HL-60 (cell line): ENCODE measurements around the gene CHRNG.
A peak's percentile ranks its signal among the peaks of the same experiment; 100 is the strongest.

Experiments used
- DNase-seq, 2 experiments: peaks; one replicate each; pipeline ENCODE4 v3.0.0-alpha.2; 2010 to 2020; ENCODE audit warnings: low read depth in 1 of 2, low spot score in 1 of 2
- H3K27ac ChIP-seq: fragments of 250-450 bp; sonication (Bioruptor Pico); replicated peaks from 2 replicates; pipeline ENCODE4 v1.5.1; 2020; ENCODE audit warnings: mild to moderate bottlenecking, moderate library complexity
- H3K27me3 ChIP-seq: fragments of 250-450 bp; sonication (Bioruptor Pico); 2 replicates; pipeline ENCODE4 v1.5.1; 2021; ENCODE audit warnings: mild to moderate bottlenecking, moderate library complexity; ENCODE audit not compliant: insufficient read depth, poor library complexity, severe bottlenecking
- H3K4me3 ChIP-seq: replicated peaks from 2 replicates; pipeline ENCODE4 v1.5.1; 2011; ENCODE audit warnings: mild to moderate bottlenecking, control low read depth, low read length; ENCODE audit not compliant: insufficient read depth
- CTCF ChIP-seq: IDR thresholded peaks from one replicate; pipeline ENCODE4 v1.5.1; 2011; ENCODE audit warnings: low read length, control low read depth, inconsistent platforms; ENCODE audit not compliant: insufficient read depth
- GABPA ChIP-seq: IDR thresholded peaks from 2 replicates; pipeline ENCODE4 v1.6.1; 2012; ENCODE audit warnings: low read depth
- POLR2AphosphoS5 ChIP-seq: IDR thresholded peaks from 2 replicates; pipeline ENCODE4 v1.6.1; 2012; ENCODE audit warnings: low read depth
- REST ChIP-seq: IDR thresholded peaks from 2 replicates; pipeline ENCODE4 v1.6.1; 2012; ENCODE audit warnings: low read depth; ENCODE audit not compliant: insufficient replicate concordance
- SPI1 ChIP-seq: IDR thresholded peaks from 2 replicates; pipeline ENCODE4 v1.6.1; 2012; ENCODE audit warnings: low read depth, mild to moderate bottlenecking, borderline replicate concordance

CHRNG gene

GRCh38 chr2:232549655-232550353, 10.3 kb downstream of the CHRNG start:
- DNase-seq = no peak
- TF ChIP-seq REST (no peak), POLR2AphosphoS5 (no peak), GABPA (no peak), SPI1 (no peak), CTCF (no peak)
- peak overlapping the region; percentile 96 for H3K27ac ChIP-seq
- H3K27me3 ChIP-seq = no peaks in the 10 kb centered on the region
- H3K4me3 ChIP-seq = peak overlapping the region; percentile 77

- H3K4me3 ChIP-seq = peak within 1 kb of the TSS; percentile 77
- TF ChIP-seq POLR2AphosphoS5 = peak; percentile 92
- peak; percentile 71 for TF ChIP-seq REST
- TF ChIP-seq SPI1 = peak; percentile 66; the same call in 1 of the 2 replicates
- TF ChIP-seq GABPA = peak; percentile 99
- no peak for TF ChIP-seq CTCF
- H3K27me3 ChIP-seq = no peaks in the 10 kb centered on the region
- peak within 1 kb of the TSS; percentile 96 for H3K27ac ChIP-seq
- DNase-seq = peak; percentile 91 to 94
Measured at GRCh38 chr2:232550354-232551249, 11.1 kb downstream of the CHRNG start, which contains the start of the genes EIF4E2 and TIGD1. Gene EIF4E2, plus strand, starts transcription at chr2:232550689. Its CDS starts 36 bp downstream, at chr2:232550725. Gene TIGD1, minus strand, starts transcription at chr2:232550557. Its CDS starts 675 bp downstream, at chr2:232549882.

GRCh38 chr2:232551250-232551638, 11.8 kb downstream of the CHRNG start:
- no peaks in the 10 kb centered on the region for H3K27me3 ChIP-seq
- peak in 1 of 2 experiments; percentile 21 for DNase-seq
- TF ChIP-seq GABPA (no peak), CTCF (no peak), SPI1 (no peak), REST (no peak), POLR2AphosphoS5 (no peak)
- H3K4me3 ChIP-seq = peak overlapping the region; percentile 77
- H3K27ac ChIP-seq = peak overlapping the region; percentile 96
